Ovary (tissue), 3 donors: ENCODE results near the gene TNS4.

Experiments
- CTCF ChIP-seq, 3 donors: fragments of 450-650 bp in 2 of 3; fragments of 200-600 bp in 1 of 3; IDR thresholded peaks; one replicate each; pipeline versions ENCODE4 v1.5.1 to v1.8.0; 2016 to 2022; ENCODE audit warnings: antibody characterized with exemption in 3 of 3, mild to moderate bottlenecking in 1 of 3
- EP300 ChIP-seq: sonication (generic); formaldehyde crosslinking; IDR thresholded peaks from one replicate; pipeline ENCODE4 v1.6.1; 2017; ENCODE audit warnings: antibody characterized with exemption
- POLR2A ChIP-seq: fragments of 450-650 bp; IDR thresholded peaks from one replicate; pipeline ENCODE4 v1.6.1; 2017; ENCODE audit warnings: antibody characterized with exemption, mild to moderate bottlenecking, moderate library complexity
- donor health status: DM: no; HTN: no; CAD: no.

- TF ChIP-seq CTCF (IDR thresholded peaks at IDR 0.05) (no peak), EP300 (no peak), POLR2A (no peak)
Observed at GRCh38 chr17:40481106-40481505, 20.3 kb downstream of the TNS4 start.
